K562 (cell line): Measurements from ENCODE around the gene CRX. TPM values are rescaled to one million over a fixed set of nuclear protein-coding genes. Genes with fewer than 3 reads are reported as not detected.

ENCODE experiments used
- ATAC-seq: fragments of 200-7000 bp; cut with Tn5 transposase; 3 replicates; pipeline ENCODE4 v1.9.1; 2020; ENCODE audit warnings: moderate library complexity
- BruUV-seq: library from RNA; stranded (reverse); fragments of 400-500 nt; replicated peaks from 2 replicates; lab custom pipeline; 2021; lab: Mats Ljungman, UMichigan
- CTCF ChIA-PET: fragments of 300-600 bp; formaldehyde crosslinking; extraction: SDS; loops from one replicate; lab custom pipeline; 2021; ENCODE audit warnings: low intra/inter-chr PET ratio; lab: Yijun Ruan, JAX
- POLR2A ChIA-PET: fragments of 300-600, 350-650 bp; sonication (Branson Sonifier 250); formaldehyde crosslinking; extraction: SDS; loops from one replicate; lab custom pipeline; 2021; ENCODE audit warnings: antibody characterized with exemption, inconsistent platforms; lab: Yijun Ruan, JAX
- DNase-seq, 4 experiments: peaks; one replicate each; pipeline versions ENCODE4 v3.0.0 to v3.0.0-alpha.2; 2011 to 2018; ENCODE audit warnings: low spot score in 3 of 4, mixed read lengths in 3 of 4; ENCODE audit errors: extremely low read depth in 1 of 4
- FAIRE-seq: peaks from 2 replicates; lab custom pipeline; 2011; peaks lifted over from hg19 to GRCh38; lab: Jason Lieb, UNC
- H2AFZ ChIP-seq: 2 replicates; pipeline ENCODE4 v1.6.0; 2011; ENCODE audit warnings: low read depth, low read length, control low read depth, inconsistent platforms
- H3K27ac ChIP-seq: fragments of 200-600 bp; 3 replicates; pipeline ENCODE4 v1.8.0; 2011; ENCODE audit warnings: low read depth, mild to moderate bottlenecking, control low read depth, inconsistent platforms, low read length, moderate library complexity, mixed read lengths; ENCODE audit errors: extremely low read depth
- H3K27me3 ChIP-seq, 2 experiments: fragments of 300-600 bp in 1 of 2; 2 replicates in 1 of 2; 3 replicates in 1 of 2; pipeline versions ENCODE4 v1.6.0 to v1.8.0; 2011; ENCODE audit warnings: inconsistent platforms in 2 of 2, low read length in 2 of 2, mild to moderate bottlenecking in 1 of 2, mixed read lengths in 1 of 2, moderate library complexity in 1 of 2; ENCODE audit not compliant: control insufficient read depth in 2 of 2, insufficient read depth in 2 of 2
- H3K36me3 ChIP-seq: fragments of 300-600 bp; 3 replicates; pipeline ENCODE4 v1.8.0; 2011; ENCODE audit warnings: mild to moderate bottlenecking, low read length, inconsistent platforms; ENCODE audit not compliant: control insufficient read depth, insufficient read depth
- H3K4me1 ChIP-seq, 2 experiments: fragments of 200-600 bp in 1 of 2; replicated peaks in 1 of 2; 2 replicates in 1 of 2; 3 replicates in 1 of 2; pipeline versions ENCODE4 v1.5.1 to v1.8.0; 2011; ENCODE audit warnings: inconsistent platforms in 2 of 2, low read length in 2 of 2, mild to moderate bottlenecking in 1 of 2, mixed read lengths in 1 of 2, moderate library complexity in 1 of 2; ENCODE audit not compliant: control insufficient read depth in 2 of 2, insufficient read depth in 2 of 2
- H3K4me2 ChIP-seq: 2 replicates; pipeline ENCODE4 v1.6.1; 2011; ENCODE audit warnings: low read length, control low read depth, inconsistent platforms, mixed read lengths; ENCODE audit not compliant: insufficient read depth
- H3K4me3 ChIP-seq: fragments of 200-600 bp; sonication (generic), shearing (Covaris generic); 2 replicates; pipeline ENCODE4 v1.5.1; 2016; ENCODE audit warnings: control low read depth, inconsistent platforms
- H3K79me2 ChIP-seq: fragments of 200-600 bp; 3 replicates; pipeline ENCODE4 v1.8.0; 2011; ENCODE audit warnings: low read length, inconsistent platforms; ENCODE audit not compliant: control insufficient read depth, insufficient read depth
- H3K9ac ChIP-seq, 2 experiments: 2 replicates each; pipeline versions ENCODE4 v1.6.0 to v1.6.1; 2011; ENCODE audit warnings: low read depth in 2 of 2, low read length in 2 of 2, control low read depth in 1 of 2, inconsistent platforms in 1 of 2, mild to moderate bottlenecking in 1 of 2, mixed read lengths in 1 of 2; ENCODE audit not compliant: insufficient read depth in 1 of 2
- H3K9me1 ChIP-seq: one replicate; pipeline ENCODE4 v1.6.0; 2011; ENCODE audit warnings: inconsistent platforms, mild to moderate bottlenecking, low read length, moderate library complexity; ENCODE audit not compliant: control insufficient read depth, insufficient read depth
- H3K9me3 ChIP-seq: replicated peaks from 2 replicates; pipeline ENCODE4 v1.5.1; 2011; ENCODE audit warnings: low read depth, low read length, inconsistent platforms; ENCODE audit not compliant: control insufficient read depth, insufficient read depth
- H4K20me1 ChIP-seq: replicated peaks from 2 replicates; pipeline ENCODE4 v1.6.1; 2011; ENCODE audit warnings: low read length, inconsistent platforms, mixed read lengths; ENCODE audit not compliant: control insufficient read depth, insufficient read depth
- ARID4B ChIP-seq: sonication (generic); formaldehyde crosslinking; IDR thresholded peaks from 2 replicates; pipeline ENCODE4 v1.8.0; 2022; ENCODE audit warnings: mild to moderate bottlenecking, missing genetic modification reagents
- CEBPG ChIP-seq, 3 experiments: fragments of 200-800 bp in 1 of 3; sonication (Bioruptor generic) in 1 of 3; sonication (generic) in 1 of 3; formaldehyde crosslinking in 1 of 3; IDR thresholded peaks in 2 of 3; conservative IDR thresholded peaks in 1 of 3; 2 replicates each; pipeline versions ENCODE4 v1.6.1 to v1.8.0; 2016 to 2022; ENCODE audit warnings: missing compliant biosample characterization in 2 of 3, missing genetic modification characterization in 2 of 3, mild to moderate bottlenecking in 1 of 3, missing genetic modification reagents in 1 of 3
- HDAC1 ChIP-seq, 2 experiments: fragments of 450-650 bp; IDR thresholded peaks; 2 replicates each; pipeline ENCODE4 v1.6.1; 2016 to 2017; ENCODE audit warnings: inconsistent platforms in 1 of 2, mild to moderate bottlenecking in 1 of 2, moderate library complexity in 1 of 2
- MEF2A ChIP-seq: IDR thresholded peaks from 2 replicates; pipeline ENCODE4 v1.6.1; 2011; ENCODE audit warnings: low read depth, mild to moderate bottlenecking, low read length, moderate library complexity; ENCODE audit not compliant: control insufficient read depth
- MEF2D ChIP-seq: conservative IDR thresholded peaks from 2 replicates; pipeline ENCODE4 v1.6.1; 2016; ENCODE audit warnings: low read depth, missing genetic modification characterization, missing compliant biosample characterization
- NFATC3 ChIP-seq: fragments of 450-650 bp; IDR thresholded peaks from 2 replicates; pipeline ENCODE4 v1.6.1; 2017; ENCODE audit warnings: mild to moderate bottlenecking
- NFXL1 ChIP-seq: fragments of 450-650 bp; formaldehyde crosslinking; IDR thresholded peaks from 2 replicates; pipeline ENCODE4 v1.4.0; 2021; ENCODE audit warnings: mild to moderate bottlenecking
- RBM39 ChIP-seq: fragments of 200-400 bp; formaldehyde crosslinking; optimal IDR thresholded peaks from 2 replicates; pipeline ENCODE3; 2018; ENCODE audit warnings: low read depth, low read length
- SIN3B ChIP-seq: fragments of 450-650 bp; IDR thresholded peaks from 2 replicates; pipeline ENCODE4 v1.6.1; 2017; ENCODE audit warnings: low read depth, mild to moderate bottlenecking, moderate library complexity
- TBL1XR1 ChIP-seq, 2 experiments: IDR thresholded peaks; 2 replicates each; pipeline ENCODE4 v1.6.1; 2012; ENCODE audit warnings: improper control_type of control experiment in 2 of 2, low read length in 2 of 2, mild to moderate bottlenecking in 1 of 2
- ZNF121 ChIP-seq: sonication (generic); formaldehyde crosslinking; conservative IDR thresholded peaks from 2 replicates; pipeline ENCODE4 v1.8.0; 2022; ENCODE audit warnings: missing genetic modification reagents
- ZNF143 ChIP-seq: sonication (generic); formaldehyde crosslinking; IDR thresholded peaks from 2 replicates; pipeline ENCODE4 v1.9.0; 2022; ENCODE audit warnings: mild to moderate bottlenecking, missing genetic modification reagents
- WGBS: fragments of 100-300 bp; shearing (Covaris generic); methylation state at CpG from one replicate; pipeline ENCODE4 v1.1.6; 2016; ENCODE audit warnings: low coverage, mixed read lengths; ENCODE audit not compliant: insufficient coverage; ENCODE audit errors: missing lambda C conversion rate; 5-methylcytosine and 5-hydroxymethylcytosine counted together
- in situ Hi-C: fragments of 300-500 bp; cut with MboI; formaldehyde crosslinking; loops from 4 replicates; pipeline ENCODE4 v1.15.0; 2018; ENCODE audit warnings: inconsistent platforms, mixed read lengths
- intact Hi-C: fragments of 100-400 bp; cut with micrococcal nuclease; formaldehyde crosslinking; loops from 2 replicates; pipeline ENCODE4 v1.14.2; 2022
- polyA plus RNA-seq, 8 experiments: library from polyadenylated mRNA; depleted of rRNA in 4 of 8; stranded (reverse) in 5 of 8; unstranded in 3 of 8; fragments of >200 nt; fragmentation: Nextera tagmentation in 2 of 8; fragmentation: Illumina TruSeq in 1 of 8; extraction: Ambion mirVana in 2 of 8; extraction: Trizol in 1 of 8; gene quantifications; 2 replicates each; pipeline versions ENCODE4 v1.2.1 to v1.2.3, GENCODE V29; 2011 to 2014; ENCODE audit warnings: inconsistent platforms in 1 of 8, missing spikeins in 1 of 8
- total RNA-seq, 7 experiments: library from RNA; depleted of rRNA in 6 of 7; stranded (reverse); fragments of >200 nt in 6 of 7; fragmentation: Illumina TruSeq in 2 of 7; extraction: Trizol in 2 of 7; gene quantifications; 2 replicates each; pipeline versions ENCODE4 v1.2.1 to v1.2.3, GENCODE V29; 2011 to 2021; ENCODE audit warnings: low replicate concordance in 1 of 7

The CRX gene
- total and polyA plus RNA-seq, 9 of the 15 experiments (the other 6 are each of a cell fraction or from before 2014, with no cell fraction given), result 0.01 TPM; not detected in 8

DNA sequence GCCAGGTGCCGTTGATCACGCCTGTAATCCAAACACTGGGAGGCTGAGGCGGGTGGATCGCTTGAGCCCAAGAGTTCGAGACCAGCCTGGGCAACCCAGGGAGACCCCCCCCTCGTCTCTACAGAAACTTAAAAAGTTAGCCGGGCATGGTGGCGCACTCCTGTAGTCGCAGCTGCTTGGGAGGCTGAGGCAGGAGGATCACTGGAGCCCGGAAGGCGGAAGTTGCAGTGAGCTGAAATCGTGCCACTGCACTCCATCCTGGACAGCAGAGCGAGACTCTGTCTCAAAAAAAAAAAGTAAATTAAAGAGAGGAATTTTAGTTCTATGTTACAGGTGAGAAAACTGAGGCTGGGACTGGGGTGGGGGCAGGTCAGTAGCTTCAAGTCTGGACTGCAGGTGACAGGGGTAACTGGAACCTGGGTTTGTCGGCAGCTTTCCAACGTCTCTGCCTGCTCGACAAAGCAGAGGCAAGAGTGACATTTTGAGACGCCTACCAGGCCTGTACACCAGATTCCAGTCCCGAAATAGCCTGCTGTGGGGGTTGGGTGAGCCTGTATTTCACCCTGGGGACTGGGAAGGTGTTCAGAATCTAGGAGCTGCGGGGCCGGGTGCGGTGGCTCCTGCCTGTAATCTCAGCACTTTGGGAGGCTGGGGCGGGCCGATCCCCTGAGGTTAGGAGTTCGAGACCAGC is 42.1 kb upstream of the CRX start:
- DNase-seq (peak in 2 of 4 experiments; percentile 17 to 32), ATAC-seq (no peak), FAIRE-seq (peak; percentile 49)
- Histone ChIP-seq H3K9me1 (peaks cover 3% of the 10 kb centered on the region), H3K36me3 (peaks cover 35% of the 10 kb centered on the region; the same call in 2 of the 3 replicates), H3K79me2 (peaks cover 25% of the 10 kb centered on the region), H3K9ac (peak overlapping the region; percentile 94 to 100), H3K27me3 (no peaks in the 10 kb centered on the region), H4K20me1 (no peaks in the 10 kb centered on the region), H2AFZ (peak overlapping the region; percentile 96; the same call in 1 of the 2 replicates), H3K4me2 (peak overlapping the region; percentile 84), H3K27ac (no peak overlapping the region; the same call in 1 of the 3 replicates), H3K4me1 (peaks cover 11 to 29% of the 10 kb centered on the region in 2 experiments; a peak in 3 of 5 replicates), H3K9me3 (no peaks in the 10 kb centered on the region), H3K4me3 (peak overlapping the region; percentile 95)
- intact Hi-C loops (no loop called here), in situ Hi-C loops (no loop called here)
- ChIA-PET POLR2A (interaction anchor here (0.9 kb wide), 1 partner anchor 15 kb away, joined by 3 read pairs; no protein-coding TSS in a partner anchor), CTCF (no interaction called here)
- 0 out of 4 replicates have a peak, but pooled peaks of 1 of the 2 experiments have one; percentile 21 for TF ChIP-seq TBL1XR1 (IDR thresholded peaks at IDR 0.05; ENCODE audit: low read length in 2 of 2)
- TF ChIP-seq ARID4B (CRISPR knock-in tag), result no peak
- TF ChIP-seq SIN3B, result no peak
- no peak for TF ChIP-seq NFXL1
- TF ChIP-seq RBM39, result no peak
- peak; percentile 83; the same call in 1 of the 2 replicates for TF ChIP-seq NFATC3
- peak; percentile 92 for TF ChIP-seq ZNF121 (CRISPR knock-in tag)
- no peak for TF ChIP-seq HDAC1 (IDR thresholded peaks at IDR 0.05)
- peak; percentile 57; the same call in 1 of the 2 replicates for TF ChIP-seq MEF2D
- no peak for TF ChIP-seq ZNF143 (CRISPR knock-in tag)
- TF ChIP-seq CEBPG (CRISPR knock-in tag; IDR thresholded peaks at IDR 0.05), result no peak
- no peak for TF ChIP-seq CEBPG (tag; conservative IDR thresholded peaks at IDR 0.05 in 1 of 2, IDR thresholded peaks at IDR 0.05 in 1 of 2)
- TF ChIP-seq MEF2A, result peak; percentile 89
- 31% methylated on average over 22 of the region's 24 CpGs for WGBS
- BruUV-seq, result no TSS peak
